Activated naive CD8-positive, alpha-beta T cell treated with anti-CD3 and anti-CD28 coated beads for 36 hours (primary cell): Measurements from ENCODE around the gene SAMHD1. TPM values are rescaled to one million over a fixed set of nuclear protein-coding genes. Genes with fewer than 3 reads are reported as not detected.
"Not testable (repeated sequence)": the region's sequence is repeated elsewhere in the genome, so short reads cannot be mapped to it uniquely, and the experiment has no call there.

ENCODE experiments used
- DNase-seq: peaks from one replicate; pipeline ENCODE4 v3.0.0; 2021
- H3K27ac Mint-ChIP-seq: one replicate; pipeline ENCODE4 v1.8.0; 2022; ENCODE audit warnings: mild to moderate bottlenecking, moderate library complexity, mixed read lengths
- H3K27me3 Mint-ChIP-seq: one replicate; pipeline ENCODE4 v1.8.0; 2022; ENCODE audit warnings: mild to moderate bottlenecking, mixed read lengths
- H3K36me3 Mint-ChIP-seq: one replicate; pipeline ENCODE4 v1.8.0; 2021; ENCODE audit warnings: mild to moderate bottlenecking, mixed read lengths
- H3K4me1 Mint-ChIP-seq: one replicate; pipeline ENCODE4 v1.8.0; 2021; ENCODE audit warnings: mixed read lengths
- H3K4me3 Mint-ChIP-seq: one replicate; pipeline ENCODE4 v1.8.0; 2022; ENCODE audit warnings: mild to moderate bottlenecking, moderate library complexity, mixed read lengths
- H3K9me3 Mint-ChIP-seq: one replicate; pipeline ENCODE4 v1.8.0; 2022; ENCODE audit warnings: mixed read lengths
- total RNA-seq, 2 experiments: library from RNA; stranded (reverse); gene quantifications; one replicate each; pipeline ENCODE4 v1.2.3, GENCODE V29; 2021

Gene SAMHD1
- total RNA-seq: 10 to 100 TPM; 35.6 to 43.2 TPM

DNA sequence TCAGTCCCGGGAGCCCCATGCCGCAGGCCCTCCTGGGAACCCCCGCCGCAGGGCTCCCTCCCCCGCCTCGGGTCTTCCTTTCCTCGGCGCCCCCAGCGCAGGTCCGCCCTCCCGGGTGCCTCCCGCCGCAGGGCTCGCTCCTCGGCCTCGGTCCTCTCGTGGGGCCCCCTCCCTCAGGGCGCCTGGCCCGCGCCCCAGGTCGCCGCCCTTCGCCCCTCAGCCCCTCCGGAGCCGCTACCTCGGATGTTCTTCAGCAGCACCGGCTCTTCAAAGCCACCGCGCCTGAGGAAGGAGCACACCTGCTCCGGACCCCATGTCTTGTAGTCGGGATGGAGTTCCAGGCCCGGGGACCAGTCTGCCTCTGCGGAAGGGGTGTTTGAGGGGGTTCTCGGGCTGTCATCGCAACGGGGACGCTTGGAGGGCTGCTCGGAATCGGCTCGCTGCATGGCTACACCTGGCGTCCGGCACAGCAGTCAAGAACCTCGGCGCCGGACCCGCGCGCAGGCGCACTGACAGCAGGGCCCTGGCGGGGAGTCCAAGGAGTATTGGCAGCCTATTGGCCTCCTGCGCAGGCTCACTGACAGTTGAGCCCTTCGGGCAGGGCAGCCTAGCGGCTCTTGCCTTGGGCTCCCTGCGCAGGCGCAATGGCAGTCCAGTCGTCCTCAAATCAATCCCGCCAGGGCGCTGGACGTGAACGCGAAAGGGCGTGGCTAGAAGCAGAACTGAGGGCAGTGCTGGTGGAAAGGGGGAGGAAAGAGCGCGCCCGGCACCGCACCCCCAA lies at the start of gene SAMHD1:
SAMHD1 (minus strand) TSS at position 511 of the 781 bp plus-strand sequence; CDS start at position 446, 65 bp downstream.
- Mint-ChIP-seq H3K4me3 (peak within 1 kb of the TSS; percentile 88), H3K4me1 (peaks cover 49% of the 10 kb centered on the region), H3K9me3 (peaks cover 1% of the 10 kb centered on the region), H3K27me3 (no peaks in the 10 kb centered on the region), H3K36me3 (peaks cover 21% of the 10 kb centered on the region), H3K27ac (peak within 1 kb of the TSS; percentile 92)
- DNase-seq: peak; percentile 95

DNA sequence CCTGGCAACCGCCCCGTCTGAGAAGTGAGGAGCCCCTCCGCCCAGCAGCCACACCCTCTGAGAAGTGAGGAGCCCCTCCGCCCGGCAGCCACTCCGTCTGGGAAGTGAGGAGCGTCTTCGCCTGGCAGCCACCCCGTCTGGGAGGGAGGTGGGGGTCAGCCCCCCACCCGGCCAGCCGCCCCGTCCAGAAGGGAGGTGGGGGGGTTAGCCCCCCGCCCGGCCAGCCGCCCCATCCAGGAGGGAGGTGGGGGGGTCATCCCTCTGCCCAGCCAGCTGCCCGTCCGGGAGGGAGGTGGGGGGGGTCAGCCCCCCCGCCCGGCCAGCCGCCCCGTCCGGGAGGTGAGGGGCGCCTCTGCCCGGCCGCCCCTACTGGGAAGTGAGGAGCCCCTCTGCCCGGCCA lies 48.7 kb upstream of the SAMHD1 start:
- H3K36me3 Mint-ChIP-seq: peaks cover 36% of the 10 kb centered on the region
- H3K9me3 Mint-ChIP-seq, H3K27ac Mint-ChIP-seq, H3K4me1 Mint-ChIP-seq, H3K27me3 Mint-ChIP-seq, H3K4me3 Mint-ChIP-seq, DNase-seq: not testable (repeated sequence)

- Mint-ChIP-seq H3K27ac (no peak overlapping the region), H3K27me3 (no peaks in the 10 kb centered on the region), H3K4me1 (peaks cover 2% of the 10 kb centered on the region), H3K36me3 (peaks cover 46% of the 10 kb centered on the region), H3K9me3 (peaks cover 4% of the 10 kb centered on the region), H3K4me3 (no peak overlapping the region)
- DNase-seq: no peak
Measured at GRCh38 chr20:36998652-36999051, 47.1 kb upstream of the SAMHD1 start.

DNA sequence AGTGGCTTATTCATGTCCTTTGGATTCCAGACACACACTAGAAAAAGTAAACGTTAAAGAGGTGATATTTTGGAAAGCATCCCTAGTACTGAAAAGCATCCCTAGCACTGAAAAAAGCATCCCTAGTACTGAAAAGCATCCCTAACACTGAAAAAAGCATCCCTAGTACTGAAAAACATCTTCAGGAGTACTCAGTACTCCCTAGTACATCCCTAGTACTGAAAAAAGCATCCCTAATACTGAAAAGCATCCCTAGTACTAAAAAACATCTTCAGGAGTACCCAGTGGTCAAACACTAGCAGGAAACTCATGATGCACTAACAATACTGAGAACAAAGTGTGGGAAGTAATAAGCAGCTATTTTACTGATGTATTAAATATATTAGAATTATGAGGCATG lies 45.6 kb upstream of the SAMHD1 start:
- no peak for DNase-seq
- Mint-ChIP-seq H3K4me1 (peaks cover 2% of the 10 kb centered on the region), H3K9me3 (peaks cover 10% of the 10 kb centered on the region), H3K27ac (no peak overlapping the region), H3K4me3 (no peak overlapping the region), H3K27me3 (no peaks in the 10 kb centered on the region), H3K36me3 (peaks cover 42% of the 10 kb centered on the region)

- H3K9me3 Mint-ChIP-seq: peaks cover 11% of the 10 kb centered on the region
- peaks cover 11% of the 10 kb centered on the region for H3K4me1 Mint-ChIP-seq
- peaks cover 46% of the 10 kb centered on the region for H3K36me3 Mint-ChIP-seq
- not testable (repeated sequence) for DNase-seq, H3K4me3 Mint-ChIP-seq, H3K27ac Mint-ChIP-seq, H3K27me3 Mint-ChIP-seq
Measured at GRCh38 chr20:36994221-36994620, 42.7 kb upstream of the SAMHD1 start.

GRCh38 chr20:36992802-36993334 lies 41.4 kb upstream of the SAMHD1 start:
- Mint-ChIP-seq H3K4me1 (peaks cover 25% of the 10 kb centered on the region), H3K4me3 (no peak overlapping the region), H3K9me3 (peaks cover 17% of the 10 kb centered on the region), H3K27ac (peak overlapping the region; percentile 23), H3K36me3 (peaks cover 52% of the 10 kb centered on the region), H3K27me3 (no peaks in the 10 kb centered on the region)
- no peak for DNase-seq

DNA sequence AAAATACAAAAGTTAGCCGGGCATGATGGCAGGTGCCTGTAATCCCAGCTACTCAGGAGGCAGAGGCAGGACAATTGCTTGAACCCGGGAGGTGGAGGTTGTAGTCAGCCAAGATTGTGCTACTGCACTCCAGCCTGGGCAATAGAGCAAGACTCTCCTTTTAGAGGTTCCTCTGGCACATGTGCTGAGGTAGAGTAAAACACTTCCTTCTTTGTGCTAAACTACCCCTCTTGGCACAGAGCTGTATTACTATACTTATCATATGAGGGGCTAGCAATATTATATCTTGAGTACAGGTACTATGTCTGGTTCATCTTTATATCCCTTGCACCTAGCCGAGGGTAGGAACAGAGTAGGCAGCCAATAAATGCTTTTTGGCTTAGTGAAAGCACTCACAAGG lies 40.2 kb upstream of the SAMHD1 start:
- Mint-ChIP-seq H3K27ac (no peak overlapping the region), H3K36me3 (peaks cover 52% of the 10 kb centered on the region), H3K4me3 (no peak overlapping the region), H3K9me3 (peaks cover 17% of the 10 kb centered on the region), H3K27me3 (no peaks in the 10 kb centered on the region), H3K4me1 (peaks cover 28% of the 10 kb centered on the region)
- DNase-seq: no peak

DNA sequence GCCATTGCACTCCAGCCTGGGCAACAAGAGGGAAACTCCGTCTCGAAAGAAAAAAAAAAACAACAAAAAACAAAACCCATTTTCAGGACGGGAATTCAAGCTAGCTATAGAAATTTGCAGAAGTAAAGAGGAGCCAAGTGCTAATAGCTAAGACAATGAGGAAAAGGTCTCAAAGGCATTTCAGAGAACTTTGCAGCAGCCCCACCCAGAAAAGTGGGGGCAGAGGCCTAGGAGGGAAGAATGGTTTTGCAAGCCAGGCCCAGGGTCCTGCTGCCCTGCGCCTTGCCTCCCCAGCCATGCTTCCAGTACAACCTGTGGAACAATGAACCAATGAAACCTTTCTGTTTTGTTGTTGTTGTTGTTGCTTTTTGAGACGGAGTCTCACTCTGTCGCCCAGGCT lies 38.3 kb upstream of the SAMHD1 start:
- Mint-ChIP-seq H3K4me3 (no peak overlapping the region), H3K9me3 (peaks cover 13% of the 10 kb centered on the region), H3K27me3 (no peaks in the 10 kb centered on the region), H3K36me3 (peaks cover 36% of the 10 kb centered on the region), H3K4me1 (peaks cover 26% of the 10 kb centered on the region), H3K27ac (peak overlapping the region; percentile 6)
- DNase-seq: no peak

GRCh38 chr20:36988494-36988966 lies 37.0 kb upstream of the SAMHD1 start:
- peaks cover 23% of the 10 kb centered on the region for H3K36me3 Mint-ChIP-seq
- H3K4me3 Mint-ChIP-seq: peak overlapping the region; percentile 36
- peaks cover 13% of the 10 kb centered on the region for H3K9me3 Mint-ChIP-seq
- peaks cover 29% of the 10 kb centered on the region for H3K4me1 Mint-ChIP-seq
- peak; percentile 22 for DNase-seq
- no peaks in the 10 kb centered on the region for H3K27me3 Mint-ChIP-seq
- H3K27ac Mint-ChIP-seq: peak overlapping the region; percentile 74

DNA sequence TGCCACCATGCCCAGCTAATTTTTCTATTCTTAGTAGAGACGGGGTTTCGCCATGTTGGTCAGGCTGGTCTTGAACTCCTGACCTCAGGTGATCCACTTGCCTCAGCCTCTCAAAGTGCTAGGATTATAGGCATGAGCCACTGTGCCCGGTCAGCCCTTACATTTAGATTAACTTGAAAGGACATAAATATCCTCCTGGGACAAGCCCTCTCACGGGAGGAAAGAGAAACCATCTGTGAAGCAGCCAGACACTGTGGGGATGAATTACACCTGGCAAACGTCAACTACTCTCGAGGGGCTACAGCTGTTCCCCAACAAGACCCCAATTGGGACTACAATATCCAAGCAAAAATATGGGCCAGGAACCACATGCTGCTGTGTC lies 32.7 kb upstream of the SAMHD1 start:
- peaks cover 13% of the 10 kb centered on the region for H3K36me3 Mint-ChIP-seq
- no peak overlapping the region for H3K4me3 Mint-ChIP-seq
- H3K9me3 Mint-ChIP-seq: peaks cover 6% of the 10 kb centered on the region
- no peak for DNase-seq
- no peaks in the 10 kb centered on the region for H3K27me3 Mint-ChIP-seq
- peaks cover 20% of the 10 kb centered on the region for H3K4me1 Mint-ChIP-seq
- no peak overlapping the region for H3K27ac Mint-ChIP-seq

DNA sequence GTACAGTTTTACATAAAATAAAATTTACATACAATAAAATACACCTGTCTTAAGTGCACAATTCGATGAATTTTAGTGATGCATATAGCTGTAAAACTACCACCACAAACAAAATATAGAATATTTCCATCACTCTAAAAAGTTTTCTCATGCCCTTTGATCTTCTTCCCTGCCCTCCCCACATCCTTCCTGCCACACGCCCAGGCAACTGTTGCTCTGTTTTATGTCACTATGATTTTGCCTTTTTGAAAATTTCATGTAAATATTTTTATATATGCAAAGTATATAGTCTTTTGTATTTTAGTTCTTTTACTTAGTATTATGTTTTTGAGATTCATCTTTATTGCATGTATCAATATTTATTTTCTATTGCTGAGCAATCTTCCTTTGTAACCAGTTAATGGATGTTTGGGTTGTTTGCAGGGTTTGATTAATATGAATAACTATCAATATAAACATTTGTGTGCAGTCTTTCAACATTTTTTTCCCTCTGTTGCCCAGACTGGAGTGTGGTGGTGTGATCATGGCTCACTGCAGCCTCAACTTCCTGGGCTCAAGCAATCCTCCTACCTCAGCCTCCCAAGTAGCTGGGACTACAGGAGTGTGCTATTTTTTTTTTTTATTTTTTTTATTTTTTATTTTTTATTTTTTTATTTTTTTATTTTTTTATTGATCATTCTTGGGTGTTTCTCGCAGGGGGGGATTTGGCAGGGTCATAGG lies 23.8 kb upstream of the SAMHD1 start:
- Mint-ChIP-seq H3K9me3 (peaks cover 2% of the 10 kb centered on the region), H3K27ac (peak overlapping the region; percentile 63), H3K27me3 (no peaks in the 10 kb centered on the region), H3K4me3 (peak overlapping the region; percentile 43), H3K36me3 (peaks cover 10% of the 10 kb centered on the region), H3K4me1 (peaks cover 27% of the 10 kb centered on the region)
- peak; percentile 50 for DNase-seq

GRCh38 chr20:36974660-36975059 lies 23.2 kb upstream of the SAMHD1 start:
- Mint-ChIP-seq H3K4me3 (no peak overlapping the region), H3K36me3 (peaks cover 15% of the 10 kb centered on the region), H3K27ac (peak overlapping the region; percentile 71), H3K9me3 (peaks cover 7% of the 10 kb centered on the region), H3K4me1 (peaks cover 33% of the 10 kb centered on the region), H3K27me3 (no peaks in the 10 kb centered on the region)
- DNase-seq: no peak

DNA sequence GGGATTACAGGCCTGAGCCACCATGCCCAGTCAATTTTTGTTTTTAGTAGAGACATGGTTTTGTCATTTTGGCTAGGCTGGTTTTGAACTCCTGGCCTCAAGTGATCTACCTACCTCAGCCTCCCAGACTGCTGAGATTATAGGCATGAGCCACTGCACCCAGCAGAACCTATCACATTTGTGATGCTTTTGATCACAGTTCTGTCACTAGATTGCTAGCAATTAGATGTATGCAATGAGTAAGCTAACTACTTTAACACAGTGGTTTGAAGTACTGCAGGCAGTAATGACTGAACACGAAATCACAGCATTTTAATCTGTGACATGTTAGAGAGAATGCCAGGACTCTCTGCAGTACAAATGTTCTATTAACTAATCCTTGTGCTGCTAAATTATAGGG lies 19.6 kb upstream of the SAMHD1 start:
- Mint-ChIP-seq H3K27me3 (no peaks in the 10 kb centered on the region), H3K4me3 (no peak overlapping the region), H3K9me3 (peaks cover 7% of the 10 kb centered on the region), H3K4me1 (peaks cover 59% of the 10 kb centered on the region), H3K27ac (peak overlapping the region; percentile 25), H3K36me3 (peaks cover 19% of the 10 kb centered on the region)
- no peak for DNase-seq

GRCh38 chr20:36969478-36970186 lies 18.1 kb upstream of the SAMHD1 start:
- Mint-ChIP-seq H3K27me3 (no peaks in the 10 kb centered on the region), H3K27ac (peak overlapping the region; percentile 85), H3K4me1 (peaks cover 56% of the 10 kb centered on the region), H3K4me3 (no peak overlapping the region), H3K9me3 (peaks cover 7% of the 10 kb centered on the region), H3K36me3 (peaks cover 19% of the 10 kb centered on the region)
- DNase-seq: no peak

GRCh38 chr20:36969051-36969450 lies 17.5 kb upstream of the SAMHD1 start:
- Mint-ChIP-seq H3K4me3 (no peak overlapping the region), H3K9me3 (peaks cover 7% of the 10 kb centered on the region), H3K4me1 (peaks cover 56% of the 10 kb centered on the region), H3K36me3 (peaks cover 19% of the 10 kb centered on the region), H3K27me3 (no peaks in the 10 kb centered on the region), H3K27ac (peak overlapping the region; percentile 85)
- DNase-seq: no peak
